ENCODE data around the gene CRKL.

DNA sequence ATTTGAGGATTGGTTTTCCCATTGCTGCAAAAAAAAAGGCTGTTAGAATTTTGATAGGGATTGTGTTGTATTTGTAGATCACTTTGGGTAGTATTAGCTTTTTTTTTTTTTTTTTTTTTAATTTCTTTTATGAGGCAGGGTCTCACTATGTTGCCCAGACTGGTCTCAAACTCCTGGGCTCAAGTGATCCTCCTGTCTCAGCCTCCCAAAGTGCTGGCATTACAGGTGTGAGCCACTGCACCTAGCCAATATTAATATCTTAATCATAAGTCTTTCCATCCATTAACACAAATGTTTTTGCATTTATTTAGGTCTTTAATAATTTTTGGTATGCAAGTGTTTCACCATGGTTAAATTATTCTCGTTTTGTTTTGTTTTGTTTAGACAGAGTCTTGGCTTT lies 26.8 kb downstream of the CRKL start:
- TF ChIP-seq, protein P1, sequence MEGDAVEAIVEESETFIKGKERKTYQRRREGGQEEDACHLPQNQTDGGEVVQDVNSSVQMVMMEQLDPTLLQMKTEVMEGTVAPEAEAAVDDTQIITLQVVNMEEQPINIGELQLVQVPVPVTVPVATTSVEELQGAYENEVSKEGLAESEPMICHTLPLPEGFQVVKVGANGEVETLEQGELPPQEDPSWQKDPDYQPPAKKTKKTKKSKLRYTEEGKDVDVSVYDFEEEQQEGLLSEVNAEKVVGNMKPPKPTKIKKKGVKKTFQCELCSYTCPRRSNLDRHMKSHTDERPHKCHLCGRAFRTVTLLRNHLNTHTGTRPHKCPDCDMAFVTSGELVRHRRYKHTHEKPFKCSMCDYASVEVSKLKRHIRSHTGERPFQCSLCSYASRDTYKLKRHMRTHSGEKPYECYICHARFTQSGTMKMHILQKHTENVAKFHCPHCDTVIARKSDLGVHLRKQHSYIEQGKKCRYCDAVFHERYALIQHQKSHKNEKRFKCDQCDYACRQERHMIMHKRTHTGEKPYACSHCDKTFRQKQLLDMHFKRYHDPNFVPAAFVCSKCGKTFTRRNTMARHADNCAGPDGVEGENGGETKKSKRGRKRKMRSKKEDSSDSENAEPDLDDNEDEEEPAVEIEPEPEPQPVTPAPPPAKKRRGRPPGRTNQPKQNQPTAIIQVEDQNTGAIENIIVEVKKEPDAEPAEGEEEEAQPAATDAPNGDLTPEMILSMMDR (IDR thresholded peaks at IDR 0.05) = no peak
- TF ChIP-seq POLR2AphosphoS5 (IDR thresholded peaks at IDR 0.05) = no peak
